NOMO-1 treated with dmso at 0.1 percent for 144 hours (cell line): ENCODE results near the gene ENO3.

ENCODE experiments used
- DNase-seq: peaks from one replicate; lab custom pipeline; 2025; ENCODE audit not compliant: unreplicated experiment; lab: John Stamatoyannopoulos, UW

The ENO3 gene

GRCh38 chr17:4949321-4950074 lies 1.4 kb upstream of the ENO3 start:
- DNase-seq, result peak; percentile 68

GRCh38 chr17:4950075-4950745 lies 709 bp upstream of the ENO3 start:
- DNase-seq, result no peak

GRCh38 chr17:4951486-4951885 lies 567 bp downstream of the ENO3 start:
- no peak for DNase-seq

- DNase-seq, result no peak
These were observed 2.6 kb downstream of the ENO3 start for GRCh38 chr17:4953451-4953961.

GRCh38 chr17:4955091-4955490 lies 4.2 kb downstream of the ENO3 start:
- no peak for DNase-seq

- DNase-seq, result no peak
These were observed 5.7 kb downstream of the ENO3 start for GRCh38 chr17:4956493-4957061.

GRCh38 chr17:4958102-4958501 lies 7.2 kb downstream of the ENO3 start:
- no peak for DNase-seq

GRCh38 chr17:4959261-4959965 lies 8.5 kb downstream of the ENO3 start:
- no peak for DNase-seq

- no peak for DNase-seq
These were observed 9.5 kb downstream of the ENO3 start for GRCh38 chr17:4960279-4960922.

- DNase-seq, result no peak
These were observed 14.5 kb downstream of the ENO3 start for GRCh38 chr17:4965311-4965986.

- peak; percentile 100 for DNase-seq
These were observed 16.1 kb downstream of the ENO3 start for GRCh38 chr17:4966844-4967538.

- peak; percentile 92 for DNase-seq
These were observed 16.9 kb downstream of the ENO3 start, which contains the start of gene SPAG7 for GRCh38 chr17:4967539-4968485. TSS of gene SPAG7 (minus strand) at chr17:4967817. CDS start at chr17:4967804, 13 bp downstream.

- DNase-seq, result no peak
These were observed 17.6 kb downstream of the ENO3 start for GRCh38 chr17:4968486-4969046.

GRCh38 chr17:4969047-4969550 lies 18.2 kb downstream of the ENO3 start:
- DNase-seq, result no peak

- no peak for DNase-seq
These were observed 18.7 kb downstream of the ENO3 start for GRCh38 chr17:4969551-4970173.

- DNase-seq, result no peak
These were observed 19.4 kb downstream of the ENO3 start for GRCh38 chr17:4970273-4970672.

- DNase-seq, result no peak
These were observed 20.9 kb downstream of the ENO3 start for GRCh38 chr17:4971826-4972225.

GRCh38 chr17:4972322-4972721 lies 21.4 kb downstream of the ENO3 start:
- no peak for DNase-seq
